Rectal smooth muscle tissue (tissue), 1 donor: ENCODE results near the gene MPIG6B.

Experiments
- H3K27ac ChIP-seq: one replicate; pipeline ENCODE4 v1.7.0; 2013; ENCODE audit warnings: low read depth, low read length, inconsistent platforms
- H3K27me3 ChIP-seq: one replicate; pipeline ENCODE4 v1.7.0; 2013; ENCODE audit warnings: low read length; ENCODE audit not compliant: control insufficient read depth, insufficient read depth
- H3K36me3 ChIP-seq: one replicate; pipeline ENCODE4 v1.7.0; 2013; ENCODE audit warnings: low read length; ENCODE audit not compliant: control insufficient read depth, insufficient read depth
- H3K4me1 ChIP-seq: one replicate; pipeline ENCODE4 v1.7.0; 2013; ENCODE audit warnings: low read length; ENCODE audit not compliant: control insufficient read depth, insufficient read depth
- H3K4me3 ChIP-seq: one replicate; pipeline ENCODE4 v1.7.0; 2013; ENCODE audit warnings: low read length
- H3K9ac ChIP-seq: one replicate; pipeline ENCODE4 v1.7.0; 2013; ENCODE audit warnings: low read length

The MPIG6B gene

DNA sequence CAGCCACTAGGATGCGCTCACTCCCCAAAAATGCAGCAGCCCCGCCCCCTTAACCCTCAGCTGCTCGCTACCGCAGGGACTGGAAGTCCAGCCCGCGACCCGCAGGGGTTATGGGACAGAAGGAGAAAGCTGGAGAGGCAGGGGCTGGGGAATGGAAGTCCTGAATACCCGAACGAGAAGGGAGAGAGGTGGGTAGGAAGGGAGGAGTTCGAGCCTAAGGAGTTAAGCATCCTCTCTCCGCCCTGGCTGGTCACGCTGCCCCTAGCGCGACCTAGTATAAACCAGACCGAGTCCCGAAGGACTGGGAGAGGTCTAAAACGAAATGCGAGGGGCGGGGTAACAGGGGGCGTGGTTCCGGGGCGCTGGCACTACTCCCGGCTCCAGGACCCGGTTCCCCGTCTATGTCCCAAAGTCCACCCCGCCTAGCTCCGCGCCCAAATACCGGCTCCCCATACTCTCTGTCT is 6.4 kb downstream of the MPIG6B start:
- Histone ChIP-seq H3K4me3 (peak overlapping the region; percentile 82), H3K36me3 (peaks cover 41% of the 10 kb centered on the region), H3K4me1 (peaks cover 11% of the 10 kb centered on the region), H3K27ac (peak overlapping the region; percentile 97), H3K27me3 (no peaks in the 10 kb centered on the region), H3K9ac (peak overlapping the region; percentile 76)

DNA sequence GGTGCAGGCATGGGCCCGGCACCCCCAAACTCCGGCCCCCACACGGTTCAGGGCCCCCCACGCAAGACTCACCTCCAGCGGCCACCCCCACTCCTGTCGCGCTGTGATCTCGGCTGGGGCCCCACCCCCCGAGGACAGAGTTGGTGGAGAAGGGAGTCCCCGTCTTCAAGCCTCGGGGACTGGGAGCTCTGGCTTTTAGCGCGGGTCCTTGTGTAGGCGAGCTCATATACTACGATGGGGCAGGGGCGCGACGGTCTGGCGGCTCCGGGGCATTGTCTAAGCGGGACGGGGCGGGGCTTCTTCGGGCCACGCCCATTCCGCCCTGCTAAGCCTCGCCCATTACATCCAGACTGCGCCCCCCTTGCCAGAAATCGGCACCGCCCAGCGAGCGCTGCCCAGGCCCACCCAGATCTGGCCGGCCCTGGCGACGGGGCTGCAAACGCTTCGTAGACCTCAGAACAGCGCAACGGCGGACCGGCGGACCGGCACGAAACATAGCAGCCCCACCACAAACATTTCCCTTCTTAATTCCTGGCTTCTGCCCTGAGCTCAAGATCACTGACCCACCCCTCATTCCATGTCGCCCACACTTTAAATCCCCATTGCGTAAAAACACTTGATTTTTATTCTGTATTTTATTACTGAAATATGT is 6.9 kb downstream of the MPIG6B start:
- H3K4me3 ChIP-seq, result peak overlapping the region; percentile 82
- H3K36me3 ChIP-seq, result peaks cover 41% of the 10 kb centered on the region
- no peaks in the 10 kb centered on the region for H3K27me3 ChIP-seq
- H3K4me1 ChIP-seq, result peaks cover 13% of the 10 kb centered on the region
- H3K9ac ChIP-seq, result peak overlapping the region; percentile 25
- H3K27ac ChIP-seq, result peak overlapping the region; percentile 97

DNA sequence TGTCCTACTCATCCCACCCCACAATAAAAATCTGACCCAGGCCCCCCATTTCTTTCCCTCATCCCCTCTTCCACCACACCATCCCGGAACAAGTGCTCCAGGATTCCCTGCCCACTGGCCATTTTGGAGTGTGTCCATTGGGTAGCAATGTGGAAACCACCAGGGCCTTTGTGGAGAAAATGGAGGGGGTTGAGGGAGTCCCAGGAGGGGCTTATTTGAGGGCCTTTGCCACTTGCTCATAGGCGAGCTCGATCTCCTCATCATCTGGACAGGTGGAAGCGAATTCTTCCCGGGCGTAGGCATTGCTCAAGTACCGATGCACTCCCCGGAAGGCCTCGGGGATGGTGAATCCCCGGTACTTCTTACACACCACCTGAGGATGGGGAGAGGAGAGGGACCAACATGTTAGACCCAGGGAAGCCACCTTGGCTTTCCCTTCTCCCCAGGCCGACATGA is 7.5 kb downstream of the MPIG6B start:
- Histone ChIP-seq H3K36me3 (peaks cover 39% of the 10 kb centered on the region), H3K4me1 (peaks cover 13% of the 10 kb centered on the region), H3K9ac (no peak overlapping the region), H3K27ac (peak overlapping the region; percentile 97), H3K27me3 (no peaks in the 10 kb centered on the region), H3K4me3 (peak overlapping the region; percentile 82)

DNA sequence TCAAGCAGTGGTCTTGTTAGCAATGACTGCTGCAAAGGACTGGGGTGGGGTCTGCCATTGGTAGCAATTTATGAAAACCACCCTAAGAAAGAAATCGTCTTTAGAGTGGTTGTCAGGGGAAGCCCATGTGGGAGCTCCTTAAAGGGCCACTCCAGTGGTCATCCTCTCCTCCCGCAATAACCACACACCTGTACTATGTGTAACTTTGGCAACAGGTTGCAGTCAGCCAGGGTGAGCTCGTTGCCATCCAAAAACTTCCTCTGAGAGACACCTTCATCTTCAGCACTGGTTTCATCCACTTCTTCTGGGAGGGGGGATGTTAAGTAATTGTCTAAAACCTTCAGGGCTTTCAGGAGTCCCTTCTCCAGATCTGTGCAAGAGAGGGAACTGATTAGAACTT is 8.9 kb downstream of the MPIG6B start:
- Histone ChIP-seq H3K9ac (no peak overlapping the region), H3K4me1 (peaks cover 17% of the 10 kb centered on the region), H3K27me3 (no peaks in the 10 kb centered on the region), H3K27ac (no peak overlapping the region), H3K4me3 (no peak overlapping the region), H3K36me3 (peaks cover 26% of the 10 kb centered on the region)

DNA sequence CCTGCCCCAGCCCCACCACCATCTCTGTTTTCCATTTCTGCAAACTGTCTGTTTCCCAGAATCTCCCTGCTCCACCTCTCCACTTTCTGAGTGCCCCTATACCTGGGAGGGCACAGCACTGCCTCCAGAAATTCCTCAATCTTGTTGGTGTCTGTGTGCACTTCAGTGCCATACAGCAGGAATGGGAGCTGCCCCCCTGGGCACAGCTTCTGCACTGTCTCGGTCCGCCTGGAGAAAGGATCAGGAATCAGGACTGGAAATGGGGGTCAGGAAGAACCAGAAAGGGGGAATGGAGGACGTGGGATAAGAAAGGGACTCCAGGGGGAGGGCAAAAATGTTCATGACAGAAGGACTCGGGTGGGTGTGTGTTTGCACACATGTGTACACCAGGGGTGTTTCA is 10.6 kb downstream of the MPIG6B start:
- peaks cover 11% of the 10 kb centered on the region for H3K4me1 ChIP-seq
- H3K36me3 ChIP-seq, result peaks cover 24% of the 10 kb centered on the region
- H3K4me3 ChIP-seq, result peak overlapping the region; percentile 98
- H3K27ac ChIP-seq, result no peak overlapping the region
- no peak overlapping the region for H3K9ac ChIP-seq
- H3K27me3 ChIP-seq, result no peaks in the 10 kb centered on the region

DNA sequence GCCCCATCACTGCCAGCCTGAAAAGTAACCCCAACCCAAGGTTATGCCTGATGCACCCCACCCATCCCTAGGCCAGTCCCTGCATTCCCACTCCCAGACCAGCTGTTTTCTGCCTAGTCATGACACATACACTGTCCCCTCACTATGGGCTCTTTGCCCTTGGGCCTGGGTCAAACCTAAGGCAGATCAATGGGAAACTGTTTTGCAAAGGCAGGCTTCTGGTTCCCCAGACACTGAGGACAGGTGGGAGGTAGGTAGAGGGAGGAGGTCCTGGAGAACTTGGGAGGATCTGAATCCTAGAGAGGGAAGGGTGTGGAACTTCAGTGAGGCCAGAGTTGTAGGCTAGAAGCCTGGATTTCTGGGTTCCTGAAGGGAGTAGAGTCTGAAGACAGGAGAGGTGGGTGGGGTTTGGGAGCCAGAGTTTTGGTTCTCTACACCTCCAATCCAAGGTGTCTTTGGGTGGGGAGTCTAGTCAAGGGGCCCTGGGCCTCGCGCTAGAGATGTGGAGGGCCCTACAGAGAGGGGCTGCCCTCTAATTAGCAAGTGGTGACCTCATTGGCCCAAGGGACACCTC is 11.2 kb downstream of the MPIG6B start:
- H3K27ac ChIP-seq, result peak overlapping the region; percentile 92
- H3K4me1 ChIP-seq, result peaks cover 14% of the 10 kb centered on the region

DNA sequence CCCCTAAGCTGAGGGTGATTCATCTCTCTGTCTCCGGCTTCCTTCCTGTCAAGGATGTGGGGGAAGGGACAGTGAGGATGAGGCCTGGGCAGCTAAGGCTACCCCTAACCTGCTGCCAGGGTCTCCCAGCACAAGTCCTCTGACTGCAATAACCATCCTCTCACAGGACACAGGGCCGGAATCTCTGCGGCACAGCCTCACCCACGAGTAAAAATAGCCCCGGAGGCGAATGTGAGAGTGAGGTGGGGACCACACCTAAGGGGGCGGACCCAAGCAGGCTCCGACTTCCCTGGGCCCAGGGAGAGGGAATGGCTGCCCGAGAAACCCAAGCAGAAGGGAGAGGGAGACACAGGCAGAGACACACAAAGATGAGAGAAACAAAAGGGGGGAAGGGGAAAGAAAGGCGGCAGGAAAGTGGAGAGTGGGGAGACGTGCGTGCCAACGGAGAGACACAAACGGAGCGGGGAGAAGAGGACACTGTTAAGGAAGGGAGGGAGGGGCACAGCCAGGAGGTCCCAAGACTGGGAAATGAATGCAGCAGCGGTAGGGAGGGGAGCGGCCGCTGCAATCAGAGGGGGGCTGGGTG is 11.7 kb downstream of the MPIG6B start:
- Histone ChIP-seq H3K4me1 (peaks cover 15% of the 10 kb centered on the region), H3K36me3 (peaks cover 24% of the 10 kb centered on the region), H3K27ac (peak overlapping the region; percentile 92), H3K4me3 (peak overlapping the region; percentile 98), H3K9ac (peak overlapping the region; percentile 97), H3K27me3 (no peaks in the 10 kb centered on the region)

More for the DNA sequence above, 11.2 kb downstream of the MPIG6B start:
- Histone ChIP-seq H3K9ac (peak overlapping the region; percentile 97), H3K4me3 (peak overlapping the region; percentile 98), H3K36me3 (peaks cover 24% of the 10 kb centered on the region), H3K27me3 (no peaks in the 10 kb centered on the region)

DNA sequence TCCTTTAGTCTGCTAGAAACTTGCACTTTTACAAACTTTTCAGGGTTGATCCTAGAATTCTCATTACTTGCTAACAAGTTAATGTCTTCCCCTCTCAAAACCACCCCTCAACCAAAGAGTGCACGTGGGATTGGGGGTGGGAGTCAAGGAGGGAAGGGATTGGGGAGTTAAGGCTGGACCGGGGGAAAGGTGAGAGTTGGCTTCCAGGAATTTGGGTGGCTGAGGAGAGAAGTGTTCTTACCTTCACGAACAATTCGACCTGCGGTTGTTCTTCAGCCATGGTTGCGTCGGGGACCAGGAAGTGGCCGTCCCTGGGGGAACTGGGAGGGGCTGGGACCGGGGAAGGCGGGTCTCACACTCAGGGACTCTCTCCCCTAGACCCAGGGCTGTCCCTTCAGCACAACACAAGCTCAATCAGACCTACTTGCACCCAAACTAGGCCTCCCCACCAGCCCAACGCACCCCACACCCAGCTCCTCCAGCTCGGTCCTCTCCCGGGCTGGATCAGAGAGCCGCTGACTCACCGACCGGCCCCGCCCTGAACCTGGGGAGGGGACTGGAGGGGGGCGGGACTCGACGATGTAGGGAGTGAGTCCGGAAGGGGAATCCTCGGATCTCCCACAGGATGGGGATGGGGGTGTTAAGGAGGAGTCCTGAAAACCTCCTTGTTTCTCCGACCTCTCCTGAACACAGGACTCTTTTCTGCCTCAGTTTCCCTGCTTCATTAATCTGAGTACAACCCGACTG is 13.0 kb downstream of the MPIG6B start, which contains the start of gene CLIC1:
Gene CLIC1, minus strand, starts transcription at position 510 of the 747 bp plus-strand sequence. Its CDS starts 230 bp downstream, at position 280.
- peak within 1 kb of the TSS; percentile 97 for H3K9ac ChIP-seq
- peak within 1 kb of the TSS; percentile 98 for H3K4me3 ChIP-seq
- peak within 1 kb of the TSS; percentile 92 for H3K27ac ChIP-seq
- H3K4me1 ChIP-seq, result peaks cover 15% of the 10 kb centered on the region
- peaks cover 24% of the 10 kb centered on the region for H3K36me3 ChIP-seq
- no peaks in the 10 kb centered on the region for H3K27me3 ChIP-seq

DNA sequence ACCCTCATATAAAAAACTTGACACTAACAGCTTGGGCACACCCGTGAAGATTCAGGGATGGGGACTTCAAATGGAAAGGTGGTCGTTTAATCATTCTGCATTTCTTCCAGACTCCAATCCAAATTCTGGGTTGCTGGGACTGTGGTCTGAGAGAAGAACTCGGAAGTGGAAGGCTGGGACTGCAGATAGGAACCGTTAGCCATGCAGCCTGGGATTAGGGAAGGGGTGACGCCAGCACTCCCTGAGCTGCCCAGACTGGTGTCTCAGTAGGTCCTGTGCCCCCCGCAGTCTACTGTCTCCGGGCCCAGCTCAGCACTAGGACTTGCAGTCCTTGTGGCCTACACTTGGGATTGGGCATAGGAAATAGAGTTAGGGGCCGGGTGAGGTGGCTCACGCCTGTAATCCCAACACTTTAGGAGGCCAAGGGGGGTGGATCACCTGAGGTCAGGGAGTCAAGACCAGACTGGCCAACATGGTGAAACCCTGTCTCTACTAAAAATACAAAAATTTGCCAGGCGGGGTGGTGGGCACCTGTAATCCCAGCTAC is 13.7 kb downstream of the MPIG6B start:
- Histone ChIP-seq H3K4me1 (peaks cover 15% of the 10 kb centered on the region), H3K36me3 (peaks cover 20% of the 10 kb centered on the region), H3K27me3 (no peaks in the 10 kb centered on the region), H3K4me3 (peak overlapping the region; percentile 98), H3K27ac (peak overlapping the region; percentile 92), H3K9ac (no peak overlapping the region)

DNA sequence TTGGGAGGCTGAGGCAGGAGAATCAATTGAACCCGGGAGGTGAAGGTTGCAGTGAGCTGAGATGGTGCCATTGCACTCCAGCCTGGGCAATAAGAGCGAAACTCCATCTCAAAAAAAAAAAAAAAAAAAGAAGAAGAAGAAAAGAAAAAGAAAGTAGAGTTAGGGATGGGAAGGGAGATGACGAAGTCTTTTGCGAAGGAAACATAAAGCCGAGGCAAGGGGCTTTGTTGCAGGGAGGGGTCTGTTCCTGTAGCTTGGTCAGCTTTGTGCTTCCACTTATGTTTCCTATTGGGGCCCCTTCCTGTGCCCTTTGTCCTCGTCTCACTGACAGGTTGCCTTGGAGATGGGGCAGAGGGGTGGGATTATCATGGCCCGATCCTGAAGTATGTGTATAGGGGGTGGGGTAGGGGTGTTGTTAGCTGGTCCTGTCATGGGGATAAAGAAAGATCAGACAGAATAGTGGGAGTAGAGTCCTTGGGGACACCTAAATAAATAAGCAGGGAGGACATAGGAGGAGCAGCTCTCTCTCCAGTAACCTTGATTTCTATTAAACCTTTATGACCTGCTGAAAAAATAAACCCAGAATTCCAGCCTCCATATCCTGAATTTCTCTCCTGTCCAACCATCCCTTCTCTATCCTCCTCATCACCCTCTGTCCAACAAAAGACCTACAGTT is 14.3 kb downstream of the MPIG6B start:
- peak overlapping the region; percentile 39 for H3K4me3 ChIP-seq
- H3K9ac ChIP-seq, result no peak overlapping the region

DNA sequence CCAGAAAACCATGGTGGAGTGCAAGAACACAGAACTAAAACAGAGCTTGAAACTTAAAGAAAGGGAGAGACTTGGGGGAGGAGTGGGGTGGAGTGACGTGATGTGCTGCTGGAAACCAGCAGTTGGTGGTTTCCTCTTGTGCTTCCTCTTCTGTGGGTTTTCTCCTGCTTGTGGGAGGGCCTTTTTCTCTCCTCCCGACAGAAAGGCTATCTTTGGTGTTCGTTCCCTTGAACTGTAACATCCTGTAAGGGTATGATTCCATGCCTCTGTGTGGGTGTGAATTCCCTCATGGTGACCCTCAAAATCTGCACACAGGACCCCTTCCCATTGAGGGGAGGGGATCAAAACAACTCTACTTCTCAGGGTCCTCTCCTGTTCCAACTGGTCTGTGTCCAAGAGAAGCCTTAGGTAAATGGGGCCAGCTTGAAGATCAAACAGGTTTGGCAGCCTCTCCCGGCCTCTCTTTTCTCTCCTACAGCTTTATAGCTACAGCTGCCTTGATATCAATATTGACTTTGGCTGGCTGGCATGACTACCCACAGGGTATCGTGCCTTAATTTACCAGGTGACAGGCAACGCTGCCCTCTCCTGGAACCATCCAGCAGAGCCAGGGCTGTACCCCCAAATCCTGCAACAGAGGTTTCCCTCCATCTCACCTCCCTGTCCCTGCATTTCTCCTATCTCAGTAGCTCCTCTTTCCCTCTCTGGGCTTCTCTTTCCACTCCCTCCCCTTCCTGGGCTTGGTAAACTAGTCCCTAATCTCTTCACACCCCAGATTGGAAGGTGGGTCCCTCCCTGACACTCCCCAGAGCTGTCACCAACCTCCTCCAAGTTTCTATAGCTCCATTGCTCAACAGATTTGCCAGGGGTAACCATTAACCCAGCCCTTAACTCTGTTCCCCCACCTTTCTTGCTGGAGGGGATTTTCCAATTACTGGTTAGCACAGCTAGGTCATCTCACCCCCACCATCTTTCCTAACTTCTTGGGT is 15.1 kb downstream of the MPIG6B start:
- Histone ChIP-seq H3K4me1 (peaks cover 15% of the 10 kb centered on the region), H3K27ac (peak overlapping the region; percentile 42), H3K4me3 (peak overlapping the region; percentile 45), H3K36me3 (peaks cover 10% of the 10 kb centered on the region), H3K9ac (peak overlapping the region; percentile 42), H3K27me3 (no peaks in the 10 kb centered on the region)

More for the DNA sequence above, 14.3 kb downstream of the MPIG6B start:
- Histone ChIP-seq H3K27ac (peak overlapping the region; percentile 43), H3K4me1 (peaks cover 15% of the 10 kb centered on the region), H3K27me3 (no peaks in the 10 kb centered on the region), H3K36me3 (peaks cover 14% of the 10 kb centered on the region)
